GM15510 (cell line): ENCODE measurements around the gene ALG12.

Source experiments
- POLR2A ChIP-seq: IDR thresholded peaks from 3 replicates; pipeline ENCODE4 v1.6.1; 2011; ENCODE audit warnings: borderline replicate concordance; ENCODE audit not compliant: insufficient read length; ENCODE audit errors: extremely low read depth

The ALG12 gene

DNA sequence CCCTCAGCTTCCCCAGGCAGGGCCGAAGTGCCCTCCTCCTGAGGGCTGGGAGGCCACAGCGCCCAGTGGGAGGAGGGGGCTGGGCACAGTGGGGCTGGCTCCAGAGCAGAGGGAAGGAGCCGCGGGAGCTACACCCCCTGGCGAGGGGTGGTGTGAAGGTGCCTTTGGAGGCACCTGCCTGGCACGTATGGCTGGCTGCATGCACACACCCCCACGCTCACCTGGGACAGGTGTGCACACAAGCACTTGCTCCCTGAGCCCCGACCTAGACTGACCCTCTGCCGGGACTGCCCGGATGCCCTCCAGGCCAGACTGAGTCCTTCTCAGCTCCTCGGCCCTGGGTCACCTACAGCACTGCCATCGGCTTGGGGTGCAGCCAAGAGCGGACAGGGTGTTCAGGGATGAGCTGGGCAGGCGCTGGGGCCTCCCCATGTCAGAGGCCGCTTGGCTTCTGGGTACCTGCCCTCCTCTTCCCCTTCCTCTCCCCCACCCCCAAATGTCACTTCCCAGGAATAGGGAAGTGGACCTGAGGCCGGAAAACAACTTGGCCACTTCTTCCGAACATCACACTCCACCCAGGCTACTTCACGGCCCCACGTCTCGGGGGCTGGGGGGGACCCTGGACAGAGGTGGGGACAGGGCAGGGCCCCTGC is 34.9 kb upstream of the ALG12 start:
- no peak for TF ChIP-seq POLR2A

DNA sequence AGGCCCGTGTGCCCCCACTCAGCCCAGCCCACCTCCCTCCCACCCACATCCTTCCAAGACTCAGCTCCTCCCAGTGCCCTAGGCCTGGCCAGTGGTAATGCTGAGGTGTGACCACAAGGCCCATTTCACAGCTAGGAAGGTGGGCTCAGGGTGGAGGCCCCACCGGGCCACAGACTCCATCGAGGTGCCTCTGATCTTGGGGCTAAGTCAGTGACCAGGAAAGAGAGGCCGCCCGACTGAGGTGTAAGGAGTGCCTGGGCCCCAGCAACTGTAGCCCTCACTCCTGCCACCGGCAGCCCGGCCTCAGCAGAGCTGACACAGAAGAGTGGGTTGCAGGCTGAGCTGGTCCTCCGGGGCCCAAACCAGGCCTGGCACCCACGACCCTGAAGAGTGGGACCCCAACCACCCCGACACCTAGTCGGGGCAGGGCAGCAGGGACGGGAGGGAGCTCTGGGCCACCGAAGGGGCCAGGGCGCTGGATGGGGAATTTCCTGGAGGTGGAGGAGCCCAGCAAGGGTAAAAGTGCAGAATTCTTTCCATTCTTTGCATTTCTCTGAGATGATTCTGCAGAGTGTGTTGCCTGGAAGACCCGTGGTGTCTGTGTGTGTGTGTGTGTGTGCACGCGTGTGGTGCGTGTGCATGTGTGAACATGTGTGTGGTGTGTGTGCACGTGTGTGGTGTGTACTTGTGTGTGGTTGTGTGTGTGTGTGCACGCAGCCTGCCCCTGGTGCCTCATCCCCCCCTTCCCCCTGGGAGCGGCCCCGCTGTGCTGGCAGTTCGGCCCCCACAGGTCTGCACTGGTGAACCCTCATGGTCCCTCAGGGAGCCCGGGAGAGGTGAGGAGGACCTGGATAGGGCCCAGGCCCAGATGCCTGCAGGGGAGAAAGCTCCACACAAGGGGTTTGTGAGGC is 34.0 kb upstream of the ALG12 start:
- TF ChIP-seq POLR2A, result no peak

DNA sequence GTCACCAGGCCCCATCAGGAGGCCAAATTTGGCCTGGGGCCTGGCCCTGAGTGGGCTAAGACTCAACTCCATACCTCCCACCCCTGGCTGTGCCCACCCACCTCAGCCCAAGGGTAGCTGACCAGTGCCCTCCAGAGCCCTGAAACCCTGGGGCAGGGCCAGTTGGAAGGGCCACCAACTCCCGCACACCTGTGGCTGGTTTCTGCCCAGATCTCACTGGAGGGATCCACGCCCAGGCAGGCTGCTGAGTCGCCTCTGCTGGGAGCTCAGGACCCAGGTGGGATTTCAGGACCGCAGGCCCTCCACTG is 33.4 kb upstream of the ALG12 start:
- no peak for TF ChIP-seq POLR2A

DNA sequence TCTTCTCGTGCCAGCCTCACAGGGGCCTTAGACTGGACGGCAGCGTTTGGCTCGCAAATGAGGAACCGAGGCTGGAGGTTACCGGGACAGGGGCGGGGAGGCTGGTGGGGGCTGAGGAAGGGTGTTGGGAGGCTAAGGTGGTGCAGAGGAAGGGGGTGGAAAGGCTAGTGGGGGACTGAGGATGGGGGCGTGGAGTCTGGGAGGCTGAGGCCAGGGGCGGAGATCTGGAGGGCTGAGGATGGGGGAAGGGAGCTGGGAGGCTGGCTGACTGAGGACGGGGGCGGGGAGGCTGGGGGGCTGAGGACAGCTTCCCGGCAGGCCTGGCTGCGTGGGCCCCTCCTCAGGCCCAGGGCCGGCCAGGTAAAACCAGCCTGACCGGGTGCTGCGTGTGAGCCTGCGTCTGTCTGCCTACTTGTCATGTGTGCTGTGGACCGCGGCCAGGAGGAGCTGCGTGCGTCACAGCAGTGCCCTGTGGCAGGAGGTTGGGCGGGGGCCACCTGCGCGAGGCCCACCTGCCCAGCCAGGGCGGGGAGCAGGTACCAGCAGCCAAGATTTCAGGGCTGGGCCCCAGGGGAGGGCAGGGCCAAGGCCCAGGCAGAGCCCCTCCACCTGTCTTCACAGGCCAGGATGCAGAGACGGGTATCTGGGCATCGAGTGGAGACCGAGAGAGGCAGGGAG is 32.9 kb upstream of the ALG12 start:
- no peak for TF ChIP-seq POLR2A

DNA sequence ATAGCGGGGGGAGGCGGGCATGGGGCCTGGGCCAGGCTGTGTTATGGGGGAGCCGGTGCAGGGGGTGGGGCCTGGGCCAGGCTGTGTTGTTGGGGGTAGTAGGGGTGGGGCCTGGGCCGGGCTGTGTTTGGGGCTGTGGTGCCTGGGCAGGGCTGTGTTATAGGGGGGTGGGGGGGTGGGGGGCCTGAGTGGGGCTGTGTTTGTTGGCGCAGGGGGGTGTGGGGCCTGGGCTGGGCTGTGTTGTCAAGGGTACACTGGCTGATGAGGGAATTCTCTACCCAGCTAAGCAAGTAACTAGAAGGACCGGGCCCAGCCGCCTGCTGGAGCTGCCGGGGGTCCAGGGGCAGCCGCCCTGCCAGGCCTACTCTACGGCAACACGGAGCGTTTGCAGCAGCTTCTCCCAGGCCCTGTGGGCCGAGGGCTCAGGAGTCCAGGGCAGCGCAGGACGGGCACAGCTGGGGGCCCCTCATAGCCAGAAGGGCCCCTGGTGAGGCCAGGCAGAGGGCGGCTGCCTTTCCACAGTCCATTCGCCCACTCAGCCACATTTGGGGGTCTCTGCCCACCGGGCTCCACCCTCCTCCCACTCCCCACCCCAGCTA is 32.3 kb upstream of the ALG12 start:
- TF ChIP-seq POLR2A, result no peak

DNA sequence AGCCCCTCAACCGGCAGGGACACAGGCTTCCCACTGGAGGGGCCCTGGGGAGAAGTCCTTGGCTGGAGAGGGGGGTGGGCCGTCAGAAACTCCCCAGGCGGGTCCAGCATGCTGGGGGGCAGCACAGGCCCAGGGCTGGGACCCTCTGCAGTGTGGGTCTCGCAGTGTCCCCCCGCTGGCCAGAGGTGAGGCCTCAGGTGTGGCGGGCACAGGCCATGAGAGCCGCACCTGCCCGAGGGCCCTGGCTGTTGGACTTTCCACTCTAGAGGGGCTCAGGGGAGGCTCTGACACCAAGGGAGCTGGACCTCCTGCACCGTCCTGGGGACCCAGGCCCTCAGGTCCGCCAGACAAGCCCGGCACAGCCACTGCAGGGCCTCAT is 31.7 kb upstream of the ALG12 start:
- TF ChIP-seq POLR2A, result no peak

DNA sequence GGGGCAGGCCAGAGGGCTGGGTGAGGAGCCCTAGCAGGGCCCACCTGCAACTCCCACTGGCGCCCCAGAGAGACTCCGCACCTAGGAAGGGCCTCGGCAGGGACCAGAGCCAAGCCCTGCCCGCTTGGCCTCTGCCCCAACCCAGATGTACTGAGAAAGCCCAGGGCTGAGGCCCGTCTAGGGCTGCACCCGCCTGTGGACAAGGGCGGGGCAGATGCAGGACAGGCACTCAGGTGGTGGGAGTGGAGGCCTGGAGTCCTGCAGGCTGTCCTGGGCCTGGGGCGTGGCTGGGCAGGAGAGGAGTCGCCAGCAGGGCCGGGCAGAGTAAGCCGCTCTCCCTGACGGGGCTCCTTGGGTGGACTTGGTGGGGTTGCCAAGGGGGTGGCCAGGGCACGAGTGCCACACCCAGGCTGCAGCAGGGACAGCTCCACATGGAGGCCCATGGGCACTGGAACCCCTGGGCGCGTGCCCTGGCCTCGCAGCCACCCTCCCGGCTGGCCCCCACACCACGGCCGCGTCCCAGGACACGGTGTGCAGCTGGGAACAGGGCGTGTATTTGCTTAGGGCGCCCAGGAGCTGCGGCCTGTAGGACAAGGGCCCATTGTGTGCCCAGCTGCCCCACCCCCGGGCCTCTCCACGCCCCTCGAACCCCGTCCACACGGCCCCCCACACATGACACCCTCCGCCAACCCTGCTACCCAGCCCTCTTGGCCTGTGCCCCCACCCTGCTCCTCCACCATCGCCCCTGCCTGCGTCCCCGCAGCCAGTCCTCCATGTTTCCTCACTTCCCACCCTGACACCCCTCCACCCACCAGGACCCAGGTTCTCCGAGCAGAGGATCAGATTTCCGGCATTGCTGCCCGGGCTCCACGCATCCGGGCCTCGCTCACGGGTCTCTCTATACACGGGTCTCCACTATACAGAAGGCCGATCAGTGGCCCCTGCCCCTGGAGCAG is 31.0 kb upstream of the ALG12 start:
- no peak for TF ChIP-seq POLR2A

DNA sequence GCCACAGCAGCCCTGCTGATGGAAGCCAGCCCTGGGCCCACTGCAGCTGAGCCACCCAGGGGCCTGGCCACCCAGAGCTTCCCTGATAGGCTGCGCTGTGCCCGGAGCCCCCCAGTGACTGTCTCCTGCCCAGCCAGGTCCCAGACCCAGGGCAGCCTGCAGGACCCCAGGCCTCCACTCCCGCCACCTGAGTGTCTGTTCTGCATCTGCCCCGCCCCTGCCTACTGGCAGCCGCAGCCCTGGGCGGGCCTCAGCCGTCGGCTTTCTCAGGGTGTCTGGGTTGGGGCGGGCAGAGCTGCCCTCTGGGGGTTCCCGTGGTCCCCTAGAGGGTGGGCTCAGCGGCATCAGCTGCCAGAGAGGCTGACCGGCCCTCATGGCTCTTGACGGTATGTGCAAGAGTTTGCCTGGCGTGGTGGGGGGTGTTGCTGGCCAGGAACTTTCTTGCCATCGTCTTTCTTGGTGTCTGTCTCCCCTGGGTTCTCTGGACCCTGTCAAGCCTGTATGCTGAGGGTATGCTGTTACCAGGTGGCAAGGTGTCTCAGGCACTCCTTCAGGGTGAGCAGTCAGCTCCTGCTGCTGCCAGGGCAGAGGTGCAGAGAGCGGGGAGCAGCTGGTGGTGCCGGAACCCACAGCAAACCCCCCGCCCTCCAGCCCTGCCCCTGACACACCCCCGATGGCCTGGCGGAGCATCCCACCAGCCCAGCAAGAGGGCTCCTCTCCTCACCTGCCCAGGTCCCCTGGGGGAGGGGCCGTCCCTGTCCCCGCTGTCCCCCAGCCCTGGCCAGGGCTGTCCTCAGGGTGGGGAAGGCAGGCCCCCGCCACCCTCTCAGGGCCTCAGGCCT is 30.1 kb upstream of the ALG12 start:
- TF ChIP-seq POLR2A, result no peak

DNA sequence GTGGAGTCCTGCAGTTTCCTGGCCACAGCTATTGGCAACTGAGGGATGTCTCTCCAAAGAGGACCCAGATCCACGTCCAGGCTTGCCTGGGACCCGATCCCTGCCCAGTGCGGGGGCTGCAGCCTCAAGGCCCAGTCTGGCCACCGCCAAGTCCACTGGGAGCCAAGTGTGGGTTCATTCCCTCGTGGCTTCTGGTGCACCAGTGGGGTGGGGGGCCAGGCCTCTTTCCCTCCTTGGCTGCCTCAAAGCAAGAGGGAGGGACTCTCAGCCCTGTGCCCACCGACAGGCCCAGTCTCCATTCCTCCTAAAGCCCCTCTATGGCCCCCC is 29.0 kb upstream of the ALG12 start:
- no peak for TF ChIP-seq POLR2A

DNA sequence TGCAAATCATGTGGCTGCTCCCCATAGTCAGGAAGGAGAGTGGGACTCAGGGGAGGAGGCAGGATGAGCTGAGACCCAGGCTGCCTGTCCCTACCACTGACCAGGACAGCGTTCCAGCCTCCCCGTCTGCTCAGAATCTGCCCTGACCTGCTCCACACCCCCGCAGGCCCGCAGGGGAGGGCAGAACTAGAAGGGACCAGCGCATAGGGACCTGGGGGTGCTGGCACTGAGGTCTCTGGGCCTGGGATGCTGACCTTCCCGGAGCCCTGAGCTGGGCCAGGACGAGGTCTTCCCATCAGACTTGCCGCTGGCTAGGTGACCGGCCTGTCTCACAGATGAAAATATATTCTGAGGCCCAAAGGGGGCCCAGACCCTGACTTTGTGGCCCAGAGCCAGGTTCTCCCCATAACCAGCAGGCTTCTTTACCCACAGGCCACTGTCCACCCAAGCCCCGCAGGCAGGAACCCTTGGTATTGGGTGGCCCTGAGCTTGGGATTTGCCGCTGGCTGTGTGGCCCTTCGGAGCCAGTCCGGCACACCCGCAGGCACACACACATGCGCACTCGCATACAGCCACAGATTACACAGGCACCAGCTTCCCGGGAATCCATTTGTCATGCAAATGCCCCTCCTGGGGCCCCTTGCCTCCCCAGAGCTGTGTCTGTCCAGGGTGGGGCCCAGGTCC is 28.5 kb upstream of the ALG12 start:
- no peak for TF ChIP-seq POLR2A

DNA sequence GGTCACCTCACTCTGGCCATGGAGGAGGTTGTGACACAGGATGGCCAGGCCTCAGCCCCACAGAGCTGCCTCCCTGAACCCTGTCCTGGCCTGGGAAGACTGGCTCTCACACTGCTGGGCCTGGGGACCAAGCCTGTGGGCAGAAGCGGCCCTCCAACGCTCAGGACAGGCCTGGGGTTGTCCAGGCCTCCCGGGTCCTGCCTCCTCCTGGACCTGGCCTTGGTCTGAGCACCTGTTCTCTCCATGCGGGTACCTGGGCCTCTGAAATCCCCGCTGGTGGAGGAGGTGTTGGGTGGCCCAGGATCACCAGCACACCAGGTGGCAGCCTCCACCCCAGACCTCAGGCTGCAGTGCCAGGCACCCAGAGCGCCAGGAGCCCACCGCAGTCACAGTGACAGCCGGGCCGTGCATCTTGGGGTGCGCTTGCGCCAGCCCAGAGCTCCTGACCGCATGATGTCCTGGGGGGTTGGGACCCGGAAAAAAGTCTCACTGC is 26.2 kb upstream of the ALG12 start:
- TF ChIP-seq POLR2A, result no peak

DNA sequence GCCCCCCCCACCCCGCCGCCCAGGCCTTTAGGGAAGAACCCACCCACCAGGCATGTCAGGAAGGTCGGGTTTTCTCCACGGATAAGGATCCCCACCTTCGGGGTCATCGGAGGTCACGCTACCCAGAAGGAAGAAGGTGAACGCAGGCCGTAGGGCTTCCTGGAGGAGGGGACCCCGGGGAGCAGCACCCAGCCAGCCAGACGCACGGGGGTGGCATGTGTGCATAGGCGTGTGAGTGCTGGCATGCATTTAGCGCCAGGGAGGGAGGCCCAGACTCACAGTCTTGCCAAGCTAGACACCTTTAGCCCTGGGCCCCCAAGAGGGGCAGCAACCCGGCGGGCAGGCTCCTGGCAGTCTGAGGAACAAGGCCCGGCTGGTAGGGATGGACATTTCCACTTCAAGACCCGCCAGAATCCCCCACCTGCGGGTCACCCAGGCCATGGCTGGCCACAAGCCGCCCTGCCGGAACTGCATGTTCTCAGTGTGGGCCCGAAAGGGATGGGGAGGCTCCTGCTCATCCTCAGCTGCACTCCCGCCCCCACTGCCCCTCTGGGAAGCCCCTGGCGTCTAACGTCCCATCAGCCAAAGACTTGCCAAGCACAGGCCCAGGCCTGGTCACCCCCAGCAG is 25.6 kb upstream of the ALG12 start:
- no peak for TF ChIP-seq POLR2A
